Fibroblast of lung (primary cell): ENCODE data around the gene MTFR2. TPM values are rescaled to one million over a fixed set of nuclear protein-coding genes. Genes with fewer than 3 reads are reported as not detected.

Source experiments
- DNase-seq, 2 donors: peaks; one replicate each; pipeline versions ENCODE4 v3.0.0 to v3.0.0-alpha.2; 2010; ENCODE audit warnings: low read depth in 2 of 2
- H2AFZ ChIP-seq: 2 replicates; pipeline ENCODE4 v1.5.1; 2012; ENCODE audit warnings: low read length, control low read depth, inconsistent platforms
- H3K27ac ChIP-seq: 2 replicates; pipeline ENCODE4 v1.5.1; 2011; ENCODE audit warnings: low read length, control low read depth; ENCODE audit not compliant: insufficient read depth
- H3K27me3 ChIP-seq: 2 replicates; pipeline ENCODE4 v1.5.1; 2011; ENCODE audit warnings: mild to moderate bottlenecking, low read length; ENCODE audit not compliant: control insufficient read depth, insufficient read depth
- H3K36me3 ChIP-seq: 2 replicates; pipeline ENCODE4 v1.5.1; 2011; ENCODE audit warnings: low read length; ENCODE audit not compliant: control insufficient read depth, insufficient read depth
- H3K4me1 ChIP-seq: 2 replicates; pipeline ENCODE4 v1.5.1; 2011; ENCODE audit warnings: low read length; ENCODE audit not compliant: control insufficient read depth, insufficient read depth; ENCODE audit errors: extremely low read depth
- H3K4me2 ChIP-seq: 2 replicates; pipeline ENCODE4 v1.5.1; 2011; ENCODE audit warnings: low read length, control low read depth; ENCODE audit not compliant: insufficient read depth; ENCODE audit errors: extremely low read depth
- H3K4me3 ChIP-seq, 4 experiments: fragments of 200-600 bp in 1 of 4; sonication (generic) in 1 of 4; replicated peaks in 1 of 4; 2 replicates each; pipeline ENCODE4 v1.5.1; 2011 to 2016; ENCODE audit warnings: low read length in 4 of 4, low read depth in 3 of 4, mild to moderate bottlenecking in 3 of 4, control low read depth in 2 of 4, inconsistent platforms in 1 of 4, mixed read lengths in 1 of 4; ENCODE audit not compliant: insufficient read depth in 1 of 4; ENCODE audit errors: control extremely low read depth in 1 of 4
- H3K79me2 ChIP-seq: 2 replicates; pipeline ENCODE4 v1.5.1; 2012; ENCODE audit warnings: mild to moderate bottlenecking, low read length, inconsistent platforms; ENCODE audit not compliant: control insufficient read depth, insufficient read depth
- H3K9ac ChIP-seq: 2 replicates; pipeline ENCODE4 v1.5.1; 2011; ENCODE audit warnings: mild to moderate bottlenecking, low read length, control low read depth; ENCODE audit not compliant: insufficient read depth
- H3K9me3 ChIP-seq: 2 replicates; pipeline ENCODE4 v1.5.1; 2012; ENCODE audit warnings: low read depth, low read length; ENCODE audit not compliant: control insufficient read depth, insufficient read depth
- H4K20me1 ChIP-seq: 2 replicates; pipeline ENCODE4 v1.5.1; 2011; ENCODE audit warnings: low read length; ENCODE audit not compliant: control insufficient read depth, insufficient read depth; ENCODE audit errors: extremely low read depth
- CTCF ChIP-seq, 2 donors: IDR thresholded peaks in 1 of 2; conservative IDR thresholded peaks in 1 of 2; 1 replicate in 1 of 2; 2 replicates in 1 of 2; pipeline ENCODE4 v1.5.1; 2011 to 2012; ENCODE audit warnings: low read length in 2 of 2, control low read depth in 1 of 2, inconsistent platforms in 1 of 2, low read depth in 1 of 2, mild to moderate bottlenecking in 1 of 2
- EZH2 ChIP-seq: IDR thresholded peaks from 2 replicates; pipeline ENCODE4 v1.5.1; 2012; ENCODE audit warnings: low read length, control low read depth, mild to moderate bottlenecking; ENCODE audit errors: missing control alignments
- polyA plus RNA-seq, 2 donors: library from polyadenylated mRNA; depleted of rRNA in 1 of 2; stranded (reverse) in 1 of 2; unstranded in 1 of 2; fragments of >200 nt; gene quantifications; 2 replicates each; pipeline ENCODE4 v1.2.1, GENCODE V29; 2011 to 2012; ENCODE audit warnings: missing spikeins in 1 of 2
- total RNA-seq: library from RNA; depleted of rRNA; stranded (reverse); fragments of >200 nt; gene quantifications from 2 replicates; pipeline ENCODE4 v1.2.1, GENCODE V29; 2014

The MTFR2 gene
- total and polyA plus RNA-seq, 2 donors (not counting 1 experiment from before 2014, with no cell fraction given), result 0.83 to 3.3 TPM

- Histone ChIP-seq H3K27me3 (no peaks in the 10 kb centered on the region), H3K4me2 (peak within 1 kb of the TSS; percentile 97), H3K9me3 (no peaks in the 10 kb centered on the region), H3K4me3 (peak within 1 kb of the TSS; percentile 89 to 99 (median 98)), H2AFZ (peak within 1 kb of the TSS; percentile 58), H3K36me3 (no peaks in the 10 kb centered on the region), H3K27ac (peak within 1 kb of the TSS; percentile 100), H4K20me1 (peaks cover under 1% of the 10 kb centered on the region), H3K4me1 (peaks cover 3% of the 10 kb centered on the region), H3K79me2 (peaks cover 46% of the 10 kb centered on the region), H3K9ac (peak within 1 kb of the TSS; percentile 100)
- no peak for TF ChIP-seq CTCF (conservative IDR thresholded peaks at IDR 0.05 in 1 of 2, IDR thresholded peaks at IDR 0.05 in 1 of 2; ENCODE audit: low read depth in 1 of 2, low read length in 2 of 2)
- no peak for TF ChIP-seq EZH2
- DNase-seq, result peak; percentile 99 to 100
These were observed 39.7 kb upstream of the MTFR2 start, which contains the start of gene BCLAF1 for GRCh38 chr6:136289579-136290409. Gene BCLAF1 (minus strand): TSS chr6:136289846. CDS start chr6:136279866, 9,980 bp downstream.

- peak overlapping the region; percentile 89 to 99 (median 98) for H3K4me3 ChIP-seq
- TF ChIP-seq EZH2, result no peak
- TF ChIP-seq CTCF (conservative IDR thresholded peaks at IDR 0.05 in 1 of 2, IDR thresholded peaks at IDR 0.05 in 1 of 2; ENCODE audit: low read depth in 1 of 2, low read length in 2 of 2), result no peak
- H3K4me2 ChIP-seq, result peak overlapping the region; percentile 56
- DNase-seq, result peak; percentile 82 to 90
- peak overlapping the region; percentile 100 for H3K9ac ChIP-seq
- H3K36me3 ChIP-seq, result no peaks in the 10 kb centered on the region
- peaks cover 5% of the 10 kb centered on the region for H3K4me1 ChIP-seq
- peaks cover 4% of the 10 kb centered on the region for H4K20me1 ChIP-seq
- H3K9me3 ChIP-seq, result no peaks in the 10 kb centered on the region
- H3K27ac ChIP-seq, result peak overlapping the region; percentile 100
- H3K79me2 ChIP-seq, result peaks cover 52% of the 10 kb centered on the region
- no peaks in the 10 kb centered on the region for H3K27me3 ChIP-seq
- H2AFZ ChIP-seq, result no peak overlapping the region
These were observed 39.1 kb upstream of the MTFR2 start for GRCh38 chr6:136289327-136289578.

- TF ChIP-seq CTCF (conservative IDR thresholded peaks at IDR 0.05 in 1 of 2, IDR thresholded peaks at IDR 0.05 in 1 of 2; ENCODE audit: low read depth in 1 of 2, low read length in 2 of 2) (peak; percentile 2 to 29), EZH2 (no peak)
- peaks cover 4% of the 10 kb centered on the region for H4K20me1 ChIP-seq
- H2AFZ ChIP-seq, result no peak overlapping the region
These were observed 38.6 kb upstream of the MTFR2 start for GRCh38 chr6:136288566-136289326.

More at GRCh38 chr6:136288566-136289326, 38.6 kb upstream of the MTFR2 start:
- H3K79me2 ChIP-seq, result peaks cover 57% of the 10 kb centered on the region
- H3K9ac ChIP-seq, result peak overlapping the region; percentile 100
- no peaks in the 10 kb centered on the region for H3K9me3 ChIP-seq
- H3K4me2 ChIP-seq, result peak overlapping the region; percentile 83
- H3K27me3 ChIP-seq, result no peaks in the 10 kb centered on the region
- H3K27ac ChIP-seq, result peak overlapping the region; percentile 100
- no peaks in the 10 kb centered on the region for H3K36me3 ChIP-seq
- H3K4me1 ChIP-seq, result peaks cover 5% of the 10 kb centered on the region
- peak overlapping the region; percentile 89 to 99 (median 98) for H3K4me3 ChIP-seq
- peak; percentile 91 to 96 for DNase-seq
